ENCODE measurements around the gene TNFAIP8L1.

DNA sequence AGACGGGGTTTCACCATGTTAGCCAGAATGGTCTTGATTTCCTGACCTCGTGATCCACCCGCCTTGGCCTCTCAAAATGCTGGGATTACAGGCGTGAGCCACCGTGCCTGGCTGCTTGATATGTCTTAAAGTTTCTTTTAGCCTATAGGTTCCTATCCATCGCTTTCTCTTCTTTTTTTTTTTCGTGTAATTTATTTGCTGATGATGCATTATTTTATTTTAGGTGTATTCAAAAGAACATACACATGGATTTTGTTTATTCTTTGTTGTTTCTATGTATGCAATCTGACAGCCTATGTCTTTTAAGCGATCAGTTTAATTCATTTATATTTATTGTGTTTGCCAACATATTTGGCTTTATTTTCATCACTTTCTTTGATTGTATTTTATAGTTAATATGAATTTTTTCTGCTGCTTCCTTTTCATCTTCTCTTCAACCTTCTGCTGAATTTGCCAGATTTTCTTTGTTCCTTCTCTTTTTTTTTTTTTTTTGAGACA, 26.0 kb upstream of the TNFAIP8L1 start:
- no peak for TF ChIP-seq ZFHX2 (tag by site-specific recombination; conservative IDR thresholded peaks at IDR 0.05)
- no peak for TF ChIP-seq ZEB2 (tag by site-specific recombination; IDR thresholded peaks at IDR 0.05)
- TF ChIP-seq, protein P1, sequence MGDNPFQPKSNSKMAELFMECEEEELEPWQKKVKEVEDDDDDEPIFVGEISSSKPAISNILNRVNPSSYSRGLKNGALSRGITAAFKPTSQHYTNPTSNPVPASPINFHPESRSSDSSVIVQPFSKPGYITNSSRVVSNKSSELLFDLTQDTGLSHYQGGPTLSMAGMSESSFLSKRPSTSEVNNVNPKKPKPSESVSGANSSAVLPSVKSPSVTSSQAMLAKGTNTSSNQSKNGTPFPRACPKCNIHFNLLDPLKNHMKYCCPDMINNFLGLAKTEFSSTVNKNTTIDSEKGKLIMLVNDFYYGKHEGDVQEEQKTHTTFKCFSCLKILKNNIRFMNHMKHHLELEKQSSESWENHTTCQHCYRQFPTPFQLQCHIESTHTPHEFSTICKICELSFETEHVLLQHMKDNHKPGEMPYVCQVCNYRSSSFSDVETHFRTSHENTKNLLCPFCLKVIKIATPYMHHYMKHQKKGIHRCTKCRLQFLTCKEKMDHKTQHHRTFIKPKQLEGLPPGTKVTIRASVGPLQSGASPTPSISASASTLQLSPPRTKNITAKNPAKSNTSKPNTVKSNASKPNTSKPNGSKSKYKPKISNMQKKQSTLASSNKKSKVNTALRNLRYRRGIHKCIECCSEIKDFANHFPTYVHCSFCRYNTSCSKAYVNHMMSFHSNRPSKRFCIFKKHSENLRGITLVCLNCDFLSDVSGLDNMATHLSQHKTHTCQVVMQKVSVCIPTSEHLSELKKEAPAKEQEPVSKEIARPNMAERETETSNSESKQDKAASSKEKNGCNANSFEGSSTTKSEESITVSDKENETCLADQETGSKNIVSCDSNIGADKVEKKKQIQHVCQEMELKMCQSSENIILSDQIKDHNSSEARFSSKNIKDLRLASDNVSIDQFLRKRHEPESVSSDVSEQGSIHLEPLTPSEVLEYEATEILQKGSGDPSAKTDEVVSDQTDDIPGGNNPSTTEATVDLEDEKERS (tag by site-specific recombination; IDR thresholded peaks at IDR 0.05) = no peak
- TF ChIP-seq, protein P2, sequence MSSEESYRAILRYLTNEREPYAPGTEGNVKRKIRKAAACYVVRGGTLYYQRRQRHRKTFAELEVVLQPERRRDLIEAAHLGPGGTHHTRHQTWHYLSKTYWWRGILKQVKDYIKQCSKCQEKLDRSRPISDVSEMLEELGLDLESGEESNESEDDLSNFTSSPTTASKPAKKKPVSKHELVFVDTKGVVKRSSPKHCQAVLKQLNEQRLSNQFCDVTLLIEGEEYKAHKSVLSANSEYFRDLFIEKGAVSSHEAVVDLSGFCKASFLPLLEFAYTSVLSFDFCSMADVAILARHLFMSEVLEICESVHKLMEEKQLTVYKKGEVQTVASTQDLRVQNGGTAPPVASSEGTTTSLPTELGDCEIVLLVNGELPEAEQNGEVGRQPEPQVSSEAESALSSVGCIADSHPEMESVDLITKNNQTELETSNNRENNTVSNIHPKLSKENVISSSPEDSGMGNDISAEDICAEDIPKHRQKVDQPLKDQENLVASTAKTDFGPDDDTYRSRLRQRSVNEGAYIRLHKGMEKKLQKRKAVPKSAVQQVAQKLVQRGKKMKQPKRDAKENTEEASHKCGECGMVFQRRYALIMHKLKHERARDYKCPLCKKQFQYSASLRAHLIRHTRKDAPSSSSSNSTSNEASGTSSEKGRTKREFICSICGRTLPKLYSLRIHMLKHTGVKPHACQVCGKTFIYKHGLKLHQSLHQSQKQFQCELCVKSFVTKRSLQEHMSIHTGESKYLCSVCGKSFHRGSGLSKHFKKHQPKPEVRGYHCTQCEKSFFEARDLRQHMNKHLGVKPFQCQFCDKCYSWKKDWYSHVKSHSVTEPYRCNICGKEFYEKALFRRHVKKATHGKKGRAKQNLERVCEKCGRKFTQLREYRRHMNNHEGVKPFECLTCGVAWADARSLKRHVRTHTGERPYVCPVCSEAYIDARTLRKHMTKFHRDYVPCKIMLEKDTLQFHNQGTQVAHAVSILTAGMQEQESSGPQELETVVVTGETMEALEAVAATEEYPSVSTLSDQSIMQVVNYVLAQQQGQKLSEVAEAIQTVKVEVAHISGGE (tag by site-specific recombination; conservative IDR thresholded peaks at IDR 0.05; ENCODE audit: low read depth) = no peak
- no peak for TF ChIP-seq SP3 (tag by site-specific recombination; IDR thresholded peaks at IDR 0.05)
- no peak for TF ChIP-seq ZBTB17 (tag by site-specific recombination; IDR thresholded peaks at IDR 0.05)
- TF ChIP-seq, protein P3, sequence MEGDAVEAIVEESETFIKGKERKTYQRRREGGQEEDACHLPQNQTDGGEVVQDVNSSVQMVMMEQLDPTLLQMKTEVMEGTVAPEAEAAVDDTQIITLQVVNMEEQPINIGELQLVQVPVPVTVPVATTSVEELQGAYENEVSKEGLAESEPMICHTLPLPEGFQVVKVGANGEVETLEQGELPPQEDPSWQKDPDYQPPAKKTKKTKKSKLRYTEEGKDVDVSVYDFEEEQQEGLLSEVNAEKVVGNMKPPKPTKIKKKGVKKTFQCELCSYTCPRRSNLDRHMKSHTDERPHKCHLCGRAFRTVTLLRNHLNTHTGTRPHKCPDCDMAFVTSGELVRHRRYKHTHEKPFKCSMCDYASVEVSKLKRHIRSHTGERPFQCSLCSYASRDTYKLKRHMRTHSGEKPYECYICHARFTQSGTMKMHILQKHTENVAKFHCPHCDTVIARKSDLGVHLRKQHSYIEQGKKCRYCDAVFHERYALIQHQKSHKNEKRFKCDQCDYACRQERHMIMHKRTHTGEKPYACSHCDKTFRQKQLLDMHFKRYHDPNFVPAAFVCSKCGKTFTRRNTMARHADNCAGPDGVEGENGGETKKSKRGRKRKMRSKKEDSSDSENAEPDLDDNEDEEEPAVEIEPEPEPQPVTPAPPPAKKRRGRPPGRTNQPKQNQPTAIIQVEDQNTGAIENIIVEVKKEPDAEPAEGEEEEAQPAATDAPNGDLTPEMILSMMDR (tag by site-specific recombination; IDR thresholded peaks at IDR 0.05) = no peak
- no peak for TF ChIP-seq ZFP37 (tag by site-specific recombination; IDR thresholded peaks at IDR 0.05)
- TF ChIP-seq ZNF211 (tag by site-specific recombination; IDR thresholded peaks at IDR 0.05; ENCODE audit: low read depth) = no peak

All from HEK293 (cell line).